DMS79 treated with DMSO at 0.1 percent for 48 hours (cell line): ENCODE results near the gene STX4.

ENCODE experiments used
- DNase-seq: peaks from one replicate; lab custom pipeline; 2025; lab: John Stamatoyannopoulos, UW

Gene STX4

DNA sequence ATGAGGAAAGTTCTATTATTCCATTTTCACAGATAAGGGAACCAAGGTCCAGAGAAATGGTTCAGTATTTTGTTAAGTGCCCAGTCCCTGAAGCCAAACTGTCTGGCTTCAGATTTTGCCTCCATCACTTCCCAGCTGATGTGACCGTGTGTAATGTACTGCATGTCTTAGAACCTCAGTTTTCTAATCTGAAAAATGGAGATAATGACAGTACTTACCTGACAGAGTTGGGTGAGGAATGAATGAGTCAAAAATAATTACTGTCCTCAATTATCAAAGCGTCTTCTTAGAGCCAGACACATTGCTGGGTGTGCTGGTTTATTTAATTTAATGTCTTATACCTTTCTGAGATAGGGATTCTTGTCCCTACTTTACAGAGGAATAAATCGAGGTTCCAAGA is 34.0 kb downstream of the STX4 start:
- no peak for DNase-seq

DNA sequence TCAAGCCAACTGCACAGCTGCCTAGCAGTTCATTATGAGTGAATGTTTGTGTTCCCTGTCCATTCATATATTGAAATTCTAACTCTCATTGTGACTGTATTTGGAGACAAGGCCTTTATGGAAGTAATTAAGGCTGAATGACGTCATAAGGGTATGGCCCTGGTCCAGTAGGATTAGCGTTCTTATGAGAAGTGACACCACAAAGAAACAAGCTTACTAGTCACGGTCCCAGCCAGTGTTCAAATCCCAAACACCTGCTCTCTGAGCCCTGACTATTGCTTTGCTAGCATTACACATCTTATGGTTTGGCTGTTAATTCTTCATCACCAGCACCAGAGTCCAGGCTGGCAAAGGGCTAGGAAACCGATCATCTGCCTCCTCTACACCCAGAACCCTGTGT is 38.5 kb downstream of the STX4 start:
- DNase-seq = peak; percentile 6

DNA sequence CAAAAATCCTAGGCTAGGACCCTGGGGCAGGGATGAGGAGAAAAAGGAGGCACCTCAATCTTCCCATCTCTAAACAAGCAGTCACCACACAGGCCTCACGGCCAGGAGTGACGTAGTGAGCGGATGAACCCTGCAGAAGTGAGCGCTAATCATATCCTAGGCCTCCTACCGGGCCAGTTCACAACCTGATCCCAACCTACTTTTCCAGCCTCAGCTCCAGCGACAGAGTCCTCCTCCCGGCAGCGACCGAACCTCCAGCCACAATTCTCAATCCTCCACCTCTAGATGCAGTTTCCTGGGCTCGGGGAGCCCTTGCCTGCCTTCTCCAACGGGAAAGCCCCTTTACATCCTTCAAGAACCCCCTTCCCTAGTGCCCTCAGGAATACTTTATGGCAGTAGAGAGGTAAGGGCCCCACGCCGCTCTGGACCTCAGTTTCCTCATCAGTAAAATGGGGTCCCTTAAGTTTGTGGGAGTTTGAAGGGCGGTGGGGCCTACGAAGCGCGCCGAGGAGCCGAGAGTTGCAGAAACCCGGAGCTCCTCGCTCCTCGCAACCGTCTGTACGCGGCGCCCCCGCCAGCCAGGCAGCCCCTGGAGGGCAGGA is 39.3 kb downstream of the STX4 start:
- DNase-seq = peak; percentile 19

DNA sequence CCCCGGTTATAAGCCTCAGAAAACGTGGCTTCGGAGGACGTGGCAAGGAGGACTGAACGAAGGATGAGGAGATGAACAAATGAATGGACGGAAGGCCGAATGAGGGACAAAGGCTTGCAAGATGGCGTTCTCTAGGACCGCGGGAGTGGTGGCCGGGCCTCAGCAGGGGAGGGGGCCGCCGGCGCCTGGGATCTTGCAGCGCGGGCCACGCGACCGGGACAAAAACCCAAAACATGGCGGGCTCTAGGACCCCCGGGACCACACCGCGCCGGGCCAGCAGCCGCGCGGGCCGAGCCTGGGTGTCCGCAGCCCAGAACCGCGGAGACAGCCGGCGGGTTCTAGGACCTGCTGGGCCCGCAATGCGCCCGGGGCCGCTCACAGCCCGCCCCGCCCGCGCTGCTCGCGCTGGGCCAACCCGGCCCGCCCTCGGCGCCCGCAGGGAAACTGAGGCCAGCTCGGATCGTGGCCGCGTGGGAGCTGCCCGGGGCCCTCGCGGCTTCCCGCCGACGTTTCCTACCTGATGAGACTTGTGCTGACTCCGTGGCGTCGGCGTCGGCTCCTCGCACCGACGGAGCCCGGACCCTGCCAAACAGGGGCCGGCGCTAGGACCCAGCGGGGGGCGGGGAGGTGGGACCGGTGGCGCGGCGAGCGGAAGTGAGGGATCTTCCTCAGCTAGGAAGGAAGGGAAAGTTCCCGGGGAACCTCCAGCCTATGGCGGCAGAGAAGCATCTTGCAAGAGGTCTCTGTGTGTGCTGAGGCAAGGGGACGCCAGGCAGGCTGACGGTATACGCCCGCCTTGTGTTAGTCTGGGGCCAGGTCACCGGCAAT is 40.0 kb downstream of the STX4 start:
- DNase-seq = peak; percentile 75

DNA sequence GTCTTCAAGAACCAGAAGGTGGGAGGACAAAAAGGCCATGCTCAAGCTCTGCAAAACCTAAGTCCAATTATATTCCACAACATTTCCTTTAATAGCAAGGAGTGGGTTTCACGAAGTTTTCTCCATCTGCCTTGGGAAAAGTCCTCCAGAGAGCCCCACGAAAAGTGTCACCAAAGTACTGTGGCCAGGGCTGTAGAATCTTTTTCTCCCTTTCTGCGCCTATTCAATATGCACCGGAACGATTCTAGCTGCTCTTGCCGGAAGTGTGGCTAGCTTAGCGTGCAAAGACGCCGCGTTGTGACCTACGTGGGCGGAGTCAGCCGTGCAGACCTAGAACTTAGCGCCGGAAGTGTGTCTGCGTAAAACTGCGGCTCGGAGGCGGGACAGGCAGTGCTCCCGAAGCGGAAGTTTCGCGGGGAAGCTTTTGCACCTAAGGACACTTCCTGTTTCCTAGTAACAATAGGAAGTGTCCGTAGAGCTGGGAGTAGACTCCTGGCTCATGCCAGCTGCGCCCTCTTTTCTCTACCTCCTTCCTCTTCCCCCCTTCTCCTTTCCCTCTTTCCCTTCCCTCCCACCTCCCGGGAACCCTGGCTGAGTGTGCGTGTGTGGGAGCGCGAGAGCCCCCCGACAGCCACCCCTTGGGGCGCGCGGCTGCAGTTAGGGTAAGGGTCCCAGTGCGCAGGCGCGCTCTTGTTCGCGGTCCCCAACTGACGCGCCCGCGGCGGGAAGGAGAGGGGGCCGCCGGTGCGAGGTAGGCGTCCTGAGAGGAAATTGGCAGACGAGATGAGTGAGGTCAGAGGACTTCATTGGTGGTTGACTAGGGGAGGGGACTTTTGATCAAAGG is 40.8 kb downstream of the STX4 start, which contains the start of the genes ZNF646 and ZNF668:
TSS of gene ZNF646 (plus strand) at position 453 of the 844 bp plus-strand sequence. CDS start 1,903 bp downstream, outside the sequence.
TSS of gene ZNF668 (minus strand) at position 271 of the 844 bp plus-strand sequence. CDS start 9,781 bp downstream, outside the sequence.
- peak; percentile 98 for DNase-seq

DNA sequence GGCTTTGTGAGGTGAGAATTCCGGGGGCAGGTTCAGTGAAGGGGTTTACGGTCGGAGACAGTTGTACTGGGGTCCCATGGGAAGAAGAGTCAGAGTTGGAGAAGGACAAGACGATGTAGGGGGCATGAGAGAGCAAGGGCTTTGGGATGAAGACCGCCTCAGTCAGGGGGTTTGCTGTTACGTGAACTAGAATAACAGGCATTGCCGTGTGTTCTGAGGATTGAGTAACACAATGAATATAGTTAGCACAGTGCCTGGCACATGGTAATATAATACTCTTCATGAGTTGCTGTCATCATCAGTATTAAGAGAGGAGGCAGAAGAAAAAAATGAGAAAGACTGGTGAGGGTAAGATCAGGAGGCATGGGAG is 41.4 kb downstream of the STX4 start:
- no peak for DNase-seq

DNA sequence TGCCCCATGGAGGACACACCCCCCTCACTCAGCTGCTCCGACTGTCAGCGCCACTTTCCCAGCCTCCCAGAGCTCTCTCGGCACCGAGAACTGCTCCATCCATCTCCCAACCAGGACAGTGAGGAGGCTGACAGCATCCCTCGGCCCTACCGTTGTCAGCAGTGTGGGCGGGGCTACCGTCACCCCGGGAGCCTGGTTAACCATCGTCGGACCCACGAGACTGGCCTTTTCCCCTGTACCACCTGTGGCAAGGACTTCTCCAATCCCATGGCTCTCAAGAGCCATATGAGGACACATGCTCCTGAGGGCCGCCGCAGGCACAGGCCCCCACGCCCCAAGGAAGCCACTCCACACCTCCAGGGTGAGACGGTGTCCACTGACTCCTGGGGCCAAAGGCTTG is 43.0 kb downstream of the STX4 start:
- DNase-seq = no peak

DNA sequence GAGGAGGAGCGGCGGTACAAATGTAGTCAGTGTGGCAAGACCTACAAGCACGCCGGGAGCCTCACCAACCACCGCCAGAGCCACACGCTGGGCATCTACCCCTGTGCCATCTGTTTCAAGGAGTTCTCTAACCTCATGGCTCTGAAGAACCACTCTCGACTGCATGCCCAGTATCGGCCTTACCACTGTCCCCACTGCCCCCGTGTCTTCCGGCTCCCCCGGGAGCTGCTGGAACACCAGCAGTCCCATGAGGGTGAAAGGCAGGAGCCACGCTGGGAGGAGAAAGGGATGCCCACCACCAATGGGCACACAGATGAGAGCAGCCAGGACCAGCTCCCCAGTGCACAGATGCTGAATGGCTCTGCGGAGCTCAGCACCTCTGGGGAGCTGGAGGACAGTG is 43.7 kb downstream of the STX4 start:
- DNase-seq = no peak

DNA sequence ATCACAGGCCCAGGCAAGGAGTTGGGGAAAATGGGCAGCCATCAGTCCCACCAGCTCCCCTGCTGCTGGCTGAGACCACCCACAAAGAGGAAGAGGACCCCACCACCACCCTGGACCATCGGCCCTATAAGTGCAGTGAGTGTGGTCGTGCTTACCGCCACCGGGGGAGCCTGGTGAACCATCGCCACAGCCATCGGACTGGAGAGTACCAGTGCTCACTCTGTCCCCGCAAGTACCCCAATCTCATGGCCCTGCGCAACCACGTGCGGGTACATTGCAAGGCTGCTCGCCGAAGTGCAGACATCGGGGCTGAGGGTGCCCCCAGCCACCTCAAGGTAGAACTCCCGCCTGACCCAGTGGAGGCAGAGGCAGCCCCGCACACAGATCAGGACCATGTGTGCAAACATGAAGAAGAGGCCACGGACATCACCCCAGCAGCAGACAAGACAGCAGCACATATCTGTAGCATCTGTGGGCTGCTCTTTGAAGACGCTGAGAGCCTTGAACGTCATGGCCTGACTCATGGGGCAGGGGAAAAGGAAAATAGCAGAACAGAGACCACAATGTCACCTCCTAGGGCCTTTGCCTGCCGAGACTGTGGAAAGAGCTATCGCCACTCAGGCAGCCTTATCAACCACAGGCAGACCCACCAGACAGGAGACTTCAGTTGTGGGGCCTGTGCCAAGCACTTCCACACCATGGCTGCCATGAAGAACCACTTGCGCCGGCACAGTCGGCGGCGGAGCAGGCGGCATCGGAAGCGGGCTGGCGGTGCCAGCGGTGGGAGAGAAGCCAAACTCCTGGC is 44.4 kb downstream of the STX4 start:
- no peak for DNase-seq

DNA sequence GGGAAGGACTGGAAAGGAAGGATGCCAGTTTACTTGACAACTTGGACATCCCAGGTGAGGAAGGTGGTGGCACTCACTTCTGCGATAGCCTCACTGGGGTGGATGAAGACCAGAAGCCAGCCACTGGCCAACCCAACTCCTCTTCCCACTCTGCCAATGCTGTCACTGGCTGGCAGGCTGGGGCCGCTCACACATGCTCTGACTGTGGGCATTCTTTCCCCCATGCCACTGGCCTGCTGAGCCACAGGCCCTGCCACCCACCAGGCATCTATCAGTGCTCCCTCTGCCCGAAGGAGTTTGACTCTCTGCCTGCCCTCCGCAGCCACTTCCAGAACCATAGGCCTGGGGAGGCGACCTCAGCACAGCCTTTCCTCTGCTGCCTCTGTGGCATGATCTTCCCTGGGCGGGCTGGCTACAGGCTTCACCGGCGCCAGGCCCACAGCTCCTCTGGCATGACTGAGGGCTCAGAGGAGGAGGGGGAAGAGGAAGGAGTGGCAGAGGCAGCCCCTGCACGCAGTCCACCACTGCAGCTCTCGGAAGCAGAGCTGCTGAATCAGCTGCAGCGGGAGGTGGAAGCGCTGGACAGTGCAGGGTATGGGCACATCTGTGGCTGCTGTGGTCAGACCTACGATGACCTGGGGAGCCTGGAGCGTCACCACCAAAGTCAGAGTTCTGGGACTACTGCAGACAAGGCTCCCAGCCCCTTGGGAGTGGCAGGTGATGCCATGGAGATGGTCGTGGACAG is 45.4 kb downstream of the STX4 start:
- DNase-seq = no peak

DNA sequence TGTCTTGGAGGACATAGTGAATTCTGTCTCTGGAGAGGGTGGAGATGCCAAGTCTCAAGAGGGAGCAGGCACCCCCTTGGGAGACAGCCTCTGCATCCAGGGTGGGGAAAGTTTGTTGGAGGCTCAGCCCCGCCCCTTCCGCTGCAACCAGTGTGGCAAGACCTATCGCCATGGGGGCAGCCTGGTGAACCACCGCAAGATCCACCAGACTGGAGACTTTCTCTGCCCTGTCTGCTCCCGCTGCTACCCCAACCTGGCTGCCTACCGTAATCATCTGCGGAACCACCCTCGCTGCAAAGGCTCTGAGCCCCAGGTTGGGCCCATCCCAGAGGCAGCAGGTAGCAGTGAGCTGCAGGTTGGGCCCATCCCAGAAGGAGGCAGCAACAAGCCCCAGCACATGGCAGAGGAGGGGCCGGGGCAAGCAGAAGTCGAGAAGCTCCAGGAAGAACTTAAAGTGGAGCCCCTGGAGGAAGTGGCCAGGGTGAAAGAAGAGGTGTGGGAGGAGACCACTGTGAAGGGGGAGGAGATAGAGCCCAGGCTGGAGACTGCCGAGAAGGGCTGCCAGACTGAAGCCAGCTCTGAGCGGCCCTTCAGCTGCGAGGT is 46.1 kb downstream of the STX4 start:
- no peak for DNase-seq

DNA sequence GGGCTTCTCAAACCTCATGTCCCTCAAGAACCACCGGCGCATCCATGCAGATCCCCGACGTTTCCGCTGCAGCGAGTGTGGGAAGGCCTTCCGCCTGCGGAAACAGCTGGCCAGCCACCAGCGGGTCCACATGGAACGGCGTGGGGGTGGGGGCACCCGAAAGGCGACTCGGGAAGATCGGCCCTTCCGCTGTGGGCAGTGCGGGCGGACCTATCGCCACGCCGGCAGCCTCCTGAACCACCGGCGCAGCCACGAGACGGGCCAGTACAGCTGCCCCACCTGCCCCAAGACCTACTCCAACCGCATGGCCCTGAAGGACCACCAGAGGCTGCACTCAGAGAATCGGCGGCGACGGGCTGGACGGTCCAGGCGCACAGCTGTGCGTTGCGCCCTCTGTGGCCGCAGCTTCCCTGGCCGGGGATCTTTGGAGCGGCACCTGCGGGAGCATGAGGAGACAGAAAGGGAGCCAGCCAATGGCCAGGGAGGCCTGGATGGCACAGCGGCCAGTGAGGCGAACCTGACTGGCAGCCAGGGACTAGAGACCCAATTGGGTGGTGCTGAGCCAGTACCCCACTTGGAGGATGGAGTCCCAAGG is 46.8 kb downstream of the STX4 start:
- DNase-seq = no peak

DNA sequence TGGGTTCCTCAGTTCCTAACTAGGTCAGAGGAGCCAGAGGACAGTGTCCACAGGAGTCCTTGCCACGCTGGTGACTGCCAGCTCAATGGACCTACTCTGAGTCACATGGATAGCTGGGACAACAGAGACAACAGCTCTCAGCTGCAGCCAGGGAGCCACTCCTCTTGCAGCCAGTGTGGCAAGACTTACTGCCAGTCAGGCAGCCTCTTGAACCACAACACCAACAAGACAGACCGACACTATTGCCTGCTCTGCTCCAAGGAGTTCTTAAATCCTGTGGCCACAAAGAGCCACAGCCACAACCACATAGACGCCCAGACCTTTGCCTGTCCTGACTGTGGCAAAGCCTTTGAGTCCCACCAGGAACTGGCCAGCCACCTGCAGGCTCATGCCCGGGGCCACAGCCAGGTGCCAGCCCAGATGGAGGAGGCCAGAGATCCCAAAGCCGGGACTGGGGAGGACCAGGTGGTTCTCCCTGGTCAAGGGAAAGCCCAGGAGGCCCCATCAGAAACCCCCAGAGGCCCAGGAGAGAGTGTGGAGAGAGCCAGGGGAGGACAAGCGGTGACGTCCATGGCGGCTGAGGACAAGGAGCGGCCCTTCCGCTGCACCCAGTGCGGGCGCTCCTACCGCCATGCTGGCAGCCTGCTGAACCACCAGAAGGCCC is 47.5 kb downstream of the STX4 start:
- DNase-seq = no peak

DNA sequence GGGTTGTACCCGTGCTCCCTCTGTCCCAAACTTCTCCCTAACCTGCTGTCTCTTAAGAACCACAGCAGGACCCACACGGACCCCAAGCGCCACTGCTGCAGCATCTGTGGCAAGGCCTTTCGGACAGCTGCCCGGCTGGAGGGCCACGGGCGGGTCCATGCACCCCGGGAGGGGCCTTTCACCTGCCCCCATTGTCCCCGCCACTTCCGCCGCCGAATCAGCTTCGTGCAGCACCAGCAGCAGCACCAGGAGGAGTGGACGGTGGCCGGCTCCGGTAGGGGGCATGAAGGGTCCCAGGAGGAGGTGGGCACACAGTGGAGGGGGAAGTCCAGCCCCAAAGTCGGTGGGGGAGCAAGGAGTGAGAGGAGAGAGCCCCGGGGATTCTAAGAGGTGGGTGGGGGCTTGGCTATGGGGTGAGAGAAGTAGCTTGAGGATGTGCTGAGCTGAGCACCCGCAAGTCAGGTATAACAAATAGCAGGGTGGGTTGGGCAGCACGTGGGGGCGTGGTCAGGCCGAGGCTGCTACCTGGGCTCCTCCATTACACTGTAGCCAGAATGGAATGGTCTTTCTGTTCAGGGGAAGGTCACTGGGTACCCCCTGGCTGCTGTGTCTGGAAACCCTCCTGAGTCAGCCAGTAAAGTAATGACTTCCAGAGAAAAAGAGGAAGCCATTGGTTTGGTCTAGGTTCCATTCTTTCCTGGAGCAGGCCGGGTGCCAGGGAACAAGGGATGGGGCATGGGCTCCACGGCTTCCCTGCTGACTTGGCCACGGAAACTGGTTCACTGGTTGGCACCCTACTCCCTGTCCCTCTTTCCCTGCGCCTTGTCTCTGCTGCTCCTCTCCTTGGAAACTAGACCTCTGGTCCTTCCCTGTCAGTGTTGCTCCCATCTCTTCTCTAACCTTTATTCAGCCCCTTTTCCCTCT is 48.3 kb downstream of the STX4 start:
- no peak for DNase-seq

DNA sequence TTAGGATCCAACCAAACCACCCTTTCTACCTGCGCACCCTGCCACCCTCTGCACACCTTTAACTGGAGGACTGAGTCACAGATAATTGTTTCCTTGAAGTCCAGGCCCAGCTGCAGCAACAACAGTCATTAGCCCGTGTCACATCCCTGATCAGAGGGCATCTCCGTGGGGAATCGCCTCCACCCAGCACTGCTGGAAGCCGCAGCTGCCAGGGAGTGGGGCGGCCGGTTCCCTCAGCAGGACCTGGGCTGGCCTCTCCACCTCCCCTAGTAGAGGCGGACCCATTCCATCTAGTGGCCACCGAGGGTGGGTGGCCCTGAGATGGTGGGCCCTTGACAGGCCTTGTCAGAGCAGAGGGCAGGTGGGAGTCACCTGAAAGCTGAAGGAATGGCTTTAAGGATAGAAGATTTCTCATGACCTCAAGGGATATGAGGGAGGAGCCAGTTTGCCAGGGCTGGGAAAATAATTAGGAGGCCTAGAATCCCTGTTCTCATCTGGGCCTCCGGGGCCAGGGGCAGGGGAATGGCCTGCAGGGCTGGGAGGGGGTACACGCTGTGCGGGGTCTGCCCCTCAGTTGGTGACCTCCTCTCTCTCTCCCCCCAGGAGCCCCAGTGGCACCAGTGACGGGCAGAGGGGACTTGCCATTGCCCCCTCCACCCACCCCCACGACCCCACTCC is 49.1 kb downstream of the STX4 start:
- no peak for DNase-seq

DNA sequence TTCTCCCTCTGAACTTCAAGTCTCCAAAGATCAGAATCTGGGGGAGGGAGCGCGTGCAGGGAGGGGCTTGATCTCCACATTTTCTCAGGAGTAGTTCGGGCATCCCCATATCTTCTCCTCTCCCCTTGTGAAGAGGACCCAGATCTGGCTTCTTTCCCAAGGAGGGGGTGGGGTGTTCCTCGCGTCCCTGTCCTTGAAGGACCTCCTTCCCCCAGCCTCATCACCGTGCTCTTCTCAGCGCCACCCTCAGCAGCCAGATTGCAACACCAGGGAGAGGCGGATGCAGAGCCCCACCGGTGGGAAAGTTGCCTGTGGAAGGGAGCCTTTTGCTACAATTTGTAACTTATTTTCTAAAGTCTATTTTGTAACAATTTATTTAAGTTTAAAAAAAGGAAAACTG is 49.7 kb downstream of the STX4 start:
- DNase-seq = no peak

DNA sequence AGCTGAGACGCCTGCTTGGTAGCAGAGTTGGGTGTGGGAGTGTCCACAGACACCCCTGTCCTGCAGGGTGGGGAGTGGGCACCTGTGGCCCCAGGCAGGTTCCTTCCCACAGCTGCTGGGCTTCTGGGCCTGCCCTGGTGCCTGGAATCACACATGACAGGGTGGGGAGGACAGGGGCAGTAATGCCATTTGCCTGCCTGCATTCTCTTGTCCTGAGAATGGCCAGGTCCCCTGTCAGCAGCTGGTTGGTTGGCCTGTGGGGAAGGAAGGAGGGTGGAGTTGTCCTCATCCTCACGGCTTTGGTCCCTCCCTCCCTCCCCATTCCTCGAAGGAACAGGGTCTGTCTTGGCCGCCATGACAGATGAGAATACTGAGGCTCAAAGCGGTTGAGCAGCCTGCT is 50.2 kb downstream of the STX4 start:
- DNase-seq = no peak

DNA sequence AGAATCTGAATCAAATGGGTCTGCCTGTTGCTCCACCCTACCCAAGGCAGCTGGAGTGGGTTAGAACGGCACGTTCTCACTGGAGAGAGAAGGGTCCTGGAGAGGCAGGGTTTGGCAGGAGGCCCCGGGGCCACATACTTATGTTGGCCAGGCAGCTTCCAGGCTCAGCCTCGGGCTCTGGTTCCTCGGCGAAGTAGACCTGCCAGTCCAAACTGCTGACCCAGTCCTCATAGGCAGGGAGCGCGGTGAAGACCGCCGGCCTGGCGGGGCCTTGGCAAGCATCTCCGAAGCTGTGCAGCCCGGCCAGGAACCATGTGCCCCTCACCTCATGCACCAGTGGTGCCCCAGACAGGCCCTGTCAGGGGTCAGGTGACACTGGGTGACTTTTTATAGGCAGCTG is 50.6 kb downstream of the STX4 start:
- no peak for DNase-seq
